Measurements from ENCODE around the gene JMJD6. TPM values are rescaled to one million over a fixed set of nuclear protein-coding genes. Genes with fewer than 3 reads are reported as not detected.

The JMJD6 gene
- total RNA-seq, 2 donors from 2014 or later: 17.7 to 40.5 TPM

DNA sequence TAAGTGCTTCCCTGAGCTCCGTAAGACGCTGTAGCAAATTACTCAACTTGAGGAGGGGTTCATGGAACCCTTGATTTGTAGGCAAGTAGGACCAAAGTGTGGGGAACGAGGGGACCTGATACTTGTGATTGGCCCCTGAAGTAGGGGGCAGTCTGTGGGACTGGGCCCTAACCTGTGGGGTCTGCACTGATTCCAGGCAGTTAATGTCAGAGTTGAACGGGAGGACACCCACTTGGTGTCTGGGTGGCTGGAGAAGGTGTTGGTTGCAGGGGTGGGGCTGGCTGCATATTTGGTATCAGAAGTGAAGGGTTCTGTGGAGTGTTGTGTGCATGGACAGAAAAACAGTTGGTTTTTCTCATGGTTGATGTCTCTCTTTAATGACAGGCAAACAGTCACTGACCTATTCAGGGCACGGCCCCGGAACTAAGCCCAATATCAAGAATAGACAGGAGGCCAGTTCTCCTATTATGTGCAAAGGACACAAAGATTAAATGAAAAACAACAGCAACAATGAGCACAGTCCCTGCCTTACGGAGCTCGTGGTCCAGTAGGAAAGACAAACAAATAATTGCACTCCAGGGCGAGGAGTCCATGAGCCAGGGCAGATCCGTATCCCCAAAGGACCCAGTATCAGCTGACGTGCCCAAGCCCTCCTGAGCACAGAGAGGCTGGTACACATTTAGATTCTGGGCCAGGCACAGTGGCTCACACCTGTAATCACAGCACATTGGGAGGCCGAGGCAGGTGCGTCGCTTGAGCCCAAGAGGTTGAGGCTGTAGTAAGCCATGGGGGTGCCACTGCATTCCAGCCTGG is 34.8 kb downstream of the JMJD6 start:
- no peaks in the 10 kb centered on the region for H3K4me1 ChIP-seq (replicated peaks)
- H3K9me3 ChIP-seq: no peaks in the 10 kb centered on the region
- no peak overlapping the region for H3K4me3 ChIP-seq
- no peak overlapping the region for H3K27ac ChIP-seq
- H3K36me3 ChIP-seq: no peaks in the 10 kb centered on the region
- no peak for DNase-seq (ENCODE audit: low spot score)
- no peaks in the 10 kb centered on the region for H3K27me3 ChIP-seq (replicated peaks; ENCODE audit: insufficient read depth)
- intact Hi-C loops (cut with DNase I): no loop called here
- WGBS: 73% methylated on average over 14 of the region's 14 CpGs
- TF ChIP-seq, protein P1, sequence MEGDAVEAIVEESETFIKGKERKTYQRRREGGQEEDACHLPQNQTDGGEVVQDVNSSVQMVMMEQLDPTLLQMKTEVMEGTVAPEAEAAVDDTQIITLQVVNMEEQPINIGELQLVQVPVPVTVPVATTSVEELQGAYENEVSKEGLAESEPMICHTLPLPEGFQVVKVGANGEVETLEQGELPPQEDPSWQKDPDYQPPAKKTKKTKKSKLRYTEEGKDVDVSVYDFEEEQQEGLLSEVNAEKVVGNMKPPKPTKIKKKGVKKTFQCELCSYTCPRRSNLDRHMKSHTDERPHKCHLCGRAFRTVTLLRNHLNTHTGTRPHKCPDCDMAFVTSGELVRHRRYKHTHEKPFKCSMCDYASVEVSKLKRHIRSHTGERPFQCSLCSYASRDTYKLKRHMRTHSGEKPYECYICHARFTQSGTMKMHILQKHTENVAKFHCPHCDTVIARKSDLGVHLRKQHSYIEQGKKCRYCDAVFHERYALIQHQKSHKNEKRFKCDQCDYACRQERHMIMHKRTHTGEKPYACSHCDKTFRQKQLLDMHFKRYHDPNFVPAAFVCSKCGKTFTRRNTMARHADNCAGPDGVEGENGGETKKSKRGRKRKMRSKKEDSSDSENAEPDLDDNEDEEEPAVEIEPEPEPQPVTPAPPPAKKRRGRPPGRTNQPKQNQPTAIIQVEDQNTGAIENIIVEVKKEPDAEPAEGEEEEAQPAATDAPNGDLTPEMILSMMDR (IDR thresholded peaks at IDR 0.05): no peak
- TF ChIP-seq POLR2A (IDR thresholded peaks at IDR 0.05) (no peak), POLR2AphosphoS5 (IDR thresholded peaks at IDR 0.05) (peak; percentile 39)

DNA sequence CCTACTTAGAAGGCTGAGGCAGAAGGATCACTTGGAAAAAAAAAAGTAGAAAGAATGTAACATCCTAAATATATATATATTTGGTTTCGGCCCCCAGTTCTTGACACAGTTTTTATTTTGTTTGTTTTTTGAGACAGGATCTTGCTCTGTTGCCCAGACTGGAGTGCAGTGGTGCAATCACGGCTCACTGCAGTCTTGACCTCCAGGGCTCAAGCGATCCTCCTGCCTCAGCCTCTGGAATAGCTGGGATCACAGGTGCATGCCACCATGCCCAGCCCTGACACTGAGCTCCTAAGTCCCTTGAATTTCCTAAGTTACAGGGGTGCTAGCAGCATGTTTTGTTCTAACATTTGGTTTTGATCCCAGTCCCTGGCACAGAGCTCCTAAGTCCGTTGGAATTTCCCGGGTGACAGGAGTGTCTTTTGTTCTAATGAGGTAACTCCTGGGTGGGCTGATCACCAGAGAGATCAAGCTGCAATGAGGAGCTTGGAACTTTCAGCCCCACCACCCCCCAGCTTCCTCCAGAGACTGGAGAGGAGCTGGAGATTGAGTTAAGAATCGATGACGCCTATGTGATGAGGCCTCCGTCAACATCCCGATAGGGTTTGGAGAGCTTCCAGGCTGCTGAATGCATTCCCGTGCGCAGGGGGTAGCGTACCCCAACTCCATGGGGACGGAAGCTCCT is 35.7 kb downstream of the JMJD6 start:
- Histone ChIP-seq H3K4me1 (replicated peaks) (no peaks in the 10 kb centered on the region), H3K9me3 (no peaks in the 10 kb centered on the region), H3K36me3 (no peaks in the 10 kb centered on the region), H3K4me3 (no peak overlapping the region), H3K27me3 (replicated peaks; ENCODE audit: insufficient read depth) (no peaks in the 10 kb centered on the region), H3K27ac (no peak overlapping the region)
- DNase-seq (ENCODE audit: low spot score): no peak
- intact Hi-C loops (cut with DNase I): no loop called here
- TF ChIP-seq POLR2AphosphoS5 (IDR thresholded peaks at IDR 0.05) (no peak), POLR2A (IDR thresholded peaks at IDR 0.05) (no peak)
- TF ChIP-seq, protein P1 (IDR thresholded peaks at IDR 0.05): no peak
- 68% methylated on average over 13 of the region's 13 CpGs for WGBS

DNA sequence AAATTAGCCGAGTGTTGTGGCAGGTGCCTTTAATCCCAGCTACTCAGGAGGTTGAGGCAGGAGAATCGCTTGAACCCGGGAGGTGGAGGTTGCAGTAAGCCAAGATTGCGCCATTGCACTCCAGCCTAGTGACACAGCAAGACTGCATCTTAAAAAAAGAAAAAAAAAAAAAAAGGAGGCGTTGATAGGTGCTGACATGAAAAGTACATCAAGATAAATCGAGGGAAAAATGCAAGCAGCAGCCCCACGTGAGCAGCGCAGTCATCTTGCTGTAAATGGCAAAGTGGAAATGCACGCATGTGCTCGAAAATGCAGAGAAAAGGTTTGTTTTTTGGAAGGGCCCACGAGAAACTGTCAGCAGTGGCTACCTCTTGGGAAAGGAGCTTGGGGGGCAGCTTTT is 36.5 kb downstream of the JMJD6 start:
- 85% methylated on average over 11 of the region's 11 CpGs for WGBS
- H3K27me3 ChIP-seq (replicated peaks; ENCODE audit: insufficient read depth): no peaks in the 10 kb centered on the region
- no peaks in the 10 kb centered on the region for H3K4me1 ChIP-seq (replicated peaks)
- no peaks in the 10 kb centered on the region for H3K36me3 ChIP-seq
- intact Hi-C loops (cut with DNase I): loop anchor here (5.0 kb wide), 1 partner anchor 37 kb away; the partner anchor contains the start of genes JMJD6 and METTL23
- H3K9me3 ChIP-seq: no peaks in the 10 kb centered on the region
- H3K4me3 ChIP-seq: no peak overlapping the region
- no peak for TF ChIP-seq POLR2A (IDR thresholded peaks at IDR 0.05)
- TF ChIP-seq, protein P1 (IDR thresholded peaks at IDR 0.05): no peak
- TF ChIP-seq POLR2AphosphoS5 (IDR thresholded peaks at IDR 0.05): no peak
- H3K27ac ChIP-seq: no peak overlapping the region
- DNase-seq (ENCODE audit: low spot score): no peak

DNA sequence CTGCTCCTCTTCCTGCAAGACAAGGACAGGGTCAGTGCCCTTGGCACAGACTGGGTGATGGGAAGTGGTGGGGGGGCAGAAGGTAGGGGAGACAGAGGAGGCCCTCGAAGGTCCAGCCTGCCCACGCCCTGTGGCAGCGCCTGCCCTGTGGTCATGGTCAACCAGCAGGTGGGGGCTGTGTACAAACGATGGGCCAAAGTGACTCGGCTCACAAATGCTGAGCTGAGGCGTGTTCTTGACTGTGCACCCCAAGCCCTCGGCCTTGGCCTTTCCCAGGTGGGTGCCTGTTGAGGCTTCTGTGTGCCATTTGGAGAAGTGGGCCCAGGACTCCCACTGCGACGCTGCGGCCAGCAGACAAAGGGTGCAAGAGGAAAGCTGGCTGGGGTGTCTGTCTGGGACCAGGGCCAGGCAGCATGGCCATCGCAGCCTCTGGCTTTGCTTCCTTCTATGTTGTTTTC is 38.2 kb downstream of the JMJD6 start:
- H3K36me3 ChIP-seq: no peaks in the 10 kb centered on the region
- H3K27ac ChIP-seq: peak overlapping the region; percentile 62 to 80
- H3K9me3 ChIP-seq: no peaks in the 10 kb centered on the region
- H3K4me3 ChIP-seq: no peak overlapping the region
- TF ChIP-seq, protein P1 (IDR thresholded peaks at IDR 0.05): no peak
- no peak for TF ChIP-seq POLR2AphosphoS5 (IDR thresholded peaks at IDR 0.05)
- no peak for TF ChIP-seq POLR2A (IDR thresholded peaks at IDR 0.05)
- intact Hi-C loops (cut with DNase I): loop anchor here (5.0 kb wide), 1 partner anchor 39 kb away; the partner anchor contains the start of genes JMJD6 and METTL23
- no peak for DNase-seq (ENCODE audit: low spot score)
- no peaks in the 10 kb centered on the region for H3K4me1 ChIP-seq (replicated peaks)
- no peaks in the 10 kb centered on the region for H3K27me3 ChIP-seq (replicated peaks; ENCODE audit: insufficient read depth)
- WGBS: 66% methylated on average over 11 of the region's 11 CpGs
